Glutamatergic neuron (in vitro differentiated cells): ENCODE data around the gene NIM1K. TPM values are rescaled to one million over a fixed set of nuclear protein-coding genes. Genes with fewer than 3 reads are reported as not detected.

Source experiments
- DNase-seq: peaks from one replicate; pipeline ENCODE4 v3.0.0; 2022
- H3K27ac Mint-ChIP-seq: one replicate; pipeline ENCODE4 v1.8.0; 2020; ENCODE audit warnings: mild to moderate bottlenecking, mixed read lengths, inconsistent platforms; ENCODE audit not compliant: unreplicated experiment
- H3K27me3 Mint-ChIP-seq: one replicate; pipeline ENCODE4 v1.8.0; 2020; ENCODE audit warnings: mild to moderate bottlenecking, moderate library complexity, mixed read lengths, inconsistent platforms; ENCODE audit not compliant: unreplicated experiment
- H3K36me3 Mint-ChIP-seq: one replicate; pipeline ENCODE4 v1.8.0; 2020; ENCODE audit warnings: mild to moderate bottlenecking, mixed read lengths, inconsistent platforms; ENCODE audit not compliant: unreplicated experiment
- H3K4me1 Mint-ChIP-seq: one replicate; pipeline ENCODE4 v1.8.0; 2020; ENCODE audit warnings: mild to moderate bottlenecking, low read depth, mixed read lengths, inconsistent platforms; ENCODE audit not compliant: unreplicated experiment
- H3K4me3 Mint-ChIP-seq: one replicate; pipeline ENCODE4 v1.8.0; 2020; ENCODE audit warnings: mild to moderate bottlenecking, mixed read lengths, inconsistent platforms; ENCODE audit not compliant: unreplicated experiment
- H3K9me3 Mint-ChIP-seq: one replicate; pipeline ENCODE4 v1.8.0; 2020; ENCODE audit warnings: mild to moderate bottlenecking, moderate library complexity, mixed read lengths, inconsistent platforms; ENCODE audit not compliant: unreplicated experiment
- long read RNA-seq: library from polyadenylated mRNA; unstranded; transcript quantifications from one replicate; pipeline ENCODE4 v2.0.0, GENCODE V29; 2020; ENCODE audit not compliant: unreplicated experiment
- total RNA-seq: library from RNA; stranded (reverse); fragmentation: NEBNext Ultra II Directional; extraction: Animal tissue kit (Norgen Biotek cat#: 25700); gene quantifications from one replicate; pipeline ENCODE4 v1.2.1, GENCODE V29; 2021; ENCODE audit not compliant: unreplicated experiment
- TF ChIP-seq, protein P1 (sequence below): fragments of 200-600 bp; sonication (generic); IDR thresholded peaks from one replicate; pipeline ENCODE4 v1.5.0; 2021; ENCODE audit not compliant: partially characterized antibody, unreplicated experiment

Gene NIM1K
- 10.5 TPM for total RNA-seq
- long read RNA-seq, transcript NIM1K-201 (4 exons, 2,313 nt) = major isoform, 7 of 9 reads
- long read RNA-seq, partial matches to known transcripts = 0 of 9 reads
- long read RNA-seq, other reads (novel, unspliced or antisense) = 2 of 9 reads

DNA sequence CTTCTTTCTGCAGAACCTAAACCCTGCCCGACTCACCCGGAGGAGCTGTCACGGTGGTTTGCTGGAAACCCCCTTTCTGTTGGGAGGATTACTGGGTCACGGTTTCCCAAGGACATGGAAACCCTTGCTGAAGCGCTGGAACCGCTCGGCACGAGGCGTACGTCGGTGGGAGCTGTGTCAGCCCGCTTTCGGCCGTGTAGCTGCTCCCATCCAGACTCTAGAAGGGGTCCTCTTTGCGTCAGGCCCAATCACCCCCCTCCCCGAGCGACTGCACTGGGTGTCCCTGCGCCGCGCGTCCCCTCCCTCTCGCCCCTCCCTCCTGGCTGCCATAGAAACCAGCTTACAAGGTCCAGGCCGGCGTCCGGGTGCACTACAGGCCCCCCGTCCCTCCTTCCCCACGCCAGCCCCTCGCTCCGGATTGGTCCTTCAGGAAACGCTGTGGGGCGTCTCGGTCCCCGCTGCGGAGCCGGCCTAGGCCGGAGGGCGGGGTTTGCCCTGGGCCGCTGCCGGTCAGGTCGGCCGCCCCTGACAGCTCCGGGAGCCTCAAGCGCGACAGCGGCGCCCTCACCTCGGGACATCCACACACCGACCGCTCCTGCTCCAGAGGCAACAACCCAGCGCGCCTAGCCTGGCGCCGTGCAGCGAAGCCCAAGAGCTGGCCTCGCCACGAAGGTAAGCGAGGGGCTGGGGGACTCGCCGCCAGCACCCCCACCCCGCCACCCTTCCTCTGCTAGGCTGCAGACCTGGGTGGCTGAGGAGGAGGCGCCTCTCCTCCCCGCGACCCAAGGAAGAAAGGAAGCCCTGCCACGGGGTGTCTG lies at the start of gene NIM1K:
TSS of gene NIM1K (plus strand) at position 486 of the 818 bp plus-strand sequence. CDS start 53,551 bp downstream, outside the sequence.
- H3K27me3 Mint-ChIP-seq = peaks cover 2% of the 10 kb centered on the region
- peaks cover 16% of the 10 kb centered on the region for H3K4me1 Mint-ChIP-seq
- H3K9me3 Mint-ChIP-seq = peaks cover 6% of the 10 kb centered on the region
- H3K36me3 Mint-ChIP-seq = no peaks in the 10 kb centered on the region
- TF ChIP-seq, protein P1, sequence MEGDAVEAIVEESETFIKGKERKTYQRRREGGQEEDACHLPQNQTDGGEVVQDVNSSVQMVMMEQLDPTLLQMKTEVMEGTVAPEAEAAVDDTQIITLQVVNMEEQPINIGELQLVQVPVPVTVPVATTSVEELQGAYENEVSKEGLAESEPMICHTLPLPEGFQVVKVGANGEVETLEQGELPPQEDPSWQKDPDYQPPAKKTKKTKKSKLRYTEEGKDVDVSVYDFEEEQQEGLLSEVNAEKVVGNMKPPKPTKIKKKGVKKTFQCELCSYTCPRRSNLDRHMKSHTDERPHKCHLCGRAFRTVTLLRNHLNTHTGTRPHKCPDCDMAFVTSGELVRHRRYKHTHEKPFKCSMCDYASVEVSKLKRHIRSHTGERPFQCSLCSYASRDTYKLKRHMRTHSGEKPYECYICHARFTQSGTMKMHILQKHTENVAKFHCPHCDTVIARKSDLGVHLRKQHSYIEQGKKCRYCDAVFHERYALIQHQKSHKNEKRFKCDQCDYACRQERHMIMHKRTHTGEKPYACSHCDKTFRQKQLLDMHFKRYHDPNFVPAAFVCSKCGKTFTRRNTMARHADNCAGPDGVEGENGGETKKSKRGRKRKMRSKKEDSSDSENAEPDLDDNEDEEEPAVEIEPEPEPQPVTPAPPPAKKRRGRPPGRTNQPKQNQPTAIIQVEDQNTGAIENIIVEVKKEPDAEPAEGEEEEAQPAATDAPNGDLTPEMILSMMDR = no peak
- DNase-seq = peak; percentile 89
- H3K27ac Mint-ChIP-seq = peak within 1 kb of the TSS; percentile 75
- H3K4me3 Mint-ChIP-seq = peak within 1 kb of the TSS; percentile 91

DNA sequence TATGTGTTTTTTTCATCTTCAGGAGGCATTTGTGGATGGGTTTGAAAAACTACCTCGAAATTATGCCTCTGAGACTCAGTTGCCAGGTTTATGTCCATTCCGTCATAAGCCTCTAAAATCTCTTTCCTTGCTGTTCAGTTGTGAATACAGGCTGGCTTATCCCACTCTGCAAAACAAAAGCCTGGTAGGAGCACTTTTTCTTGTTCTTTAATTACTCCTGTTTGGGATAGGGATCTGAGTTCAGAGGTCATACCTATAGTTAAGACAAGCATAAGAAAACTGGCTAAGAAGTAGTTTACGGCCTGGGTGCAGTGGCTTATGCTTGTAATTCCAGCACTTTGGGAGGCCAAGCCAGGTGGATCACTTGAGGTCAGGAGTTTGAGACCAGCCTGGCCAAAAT lies 47.0 kb upstream of the NIM1K start:
- Mint-ChIP-seq H3K4me3 (no peak overlapping the region), H3K27me3 (peaks cover 5% of the 10 kb centered on the region), H3K36me3 (peaks cover 5% of the 10 kb centered on the region), H3K27ac (no peak overlapping the region), H3K4me1 (no peaks in the 10 kb centered on the region), H3K9me3 (no peaks in the 10 kb centered on the region)
- TF ChIP-seq, protein P1 = no peak
- no peak for DNase-seq

DNA sequence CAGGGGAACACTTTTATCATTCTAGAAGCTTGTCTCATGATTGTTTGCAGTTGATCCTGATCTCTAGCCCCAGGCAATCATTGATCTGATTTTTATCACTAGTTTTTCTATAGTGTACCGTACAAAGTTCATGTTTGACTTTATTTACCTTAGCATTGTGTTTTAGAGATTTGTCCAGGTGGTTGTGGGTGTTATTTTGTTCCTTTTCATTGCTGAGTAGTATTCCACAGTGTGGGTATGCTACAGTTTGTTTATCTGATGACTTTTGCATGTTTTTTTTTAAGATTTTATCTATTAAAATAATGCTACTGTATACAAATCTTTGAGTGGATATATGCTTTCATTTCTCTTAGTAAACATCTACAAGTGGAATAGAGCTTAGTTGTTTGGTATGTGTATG lies 45.1 kb upstream of the NIM1K start:
- no peak overlapping the region for H3K27ac Mint-ChIP-seq
- DNase-seq = no peak
- H3K9me3 Mint-ChIP-seq = no peaks in the 10 kb centered on the region

DNA sequence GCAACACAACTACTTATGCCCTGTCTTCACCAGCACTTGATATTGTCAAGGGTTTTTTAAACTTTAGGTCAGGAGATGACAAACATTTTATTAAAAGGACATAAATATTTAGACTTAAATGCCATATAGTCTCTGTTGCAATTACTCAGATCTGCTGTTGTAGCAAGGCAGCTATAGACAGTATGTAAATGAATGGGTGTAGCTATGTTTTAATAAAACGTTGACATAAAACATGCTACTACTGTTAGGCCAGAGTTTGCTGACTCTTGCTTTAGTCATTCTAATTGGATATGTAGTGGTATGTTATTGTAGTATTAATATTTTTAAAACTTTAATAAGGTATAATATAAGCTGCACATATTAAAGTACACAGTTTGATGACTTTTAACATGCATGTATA lies 43.6 kb upstream of the NIM1K start:
- DNase-seq = no peak
- Mint-ChIP-seq H3K4me3 (no peak overlapping the region), H3K36me3 (peaks cover 2% of the 10 kb centered on the region), H3K27ac (no peak overlapping the region), H3K4me1 (peaks cover 2% of the 10 kb centered on the region), H3K9me3 (no peaks in the 10 kb centered on the region), H3K27me3 (no peaks in the 10 kb centered on the region)
- TF ChIP-seq, protein P1 = no peak

More for the DNA sequence above, 45.1 kb upstream of the NIM1K start:
- H3K36me3 Mint-ChIP-seq = peaks cover 5% of the 10 kb centered on the region
- TF ChIP-seq, protein P1 = no peak
- H3K4me3 Mint-ChIP-seq = no peak overlapping the region
- no peaks in the 10 kb centered on the region for H3K4me1 Mint-ChIP-seq
- peaks cover 2% of the 10 kb centered on the region for H3K27me3 Mint-ChIP-seq

DNA sequence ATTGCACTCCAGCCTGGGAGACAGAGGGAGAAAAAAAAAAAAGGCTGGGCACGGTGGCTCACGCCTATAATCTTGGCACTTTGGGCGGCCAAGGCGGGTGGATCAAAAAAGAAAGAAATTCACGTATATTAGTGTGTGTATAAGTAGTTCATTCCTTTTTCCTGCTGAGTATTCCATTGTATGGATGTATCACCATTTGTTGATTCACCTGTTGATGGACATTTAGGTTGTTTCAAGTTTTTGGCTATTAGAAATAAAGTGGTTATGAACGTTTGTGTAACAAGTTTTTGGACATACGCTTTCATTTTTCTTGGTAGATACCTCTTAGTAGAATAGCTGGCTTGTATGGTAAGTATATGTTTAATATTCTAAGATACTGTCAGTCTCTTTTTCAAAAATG lies 42.8 kb upstream of the NIM1K start:
- no peak overlapping the region for H3K27ac Mint-ChIP-seq

More for the DNA sequence above, 42.8 kb upstream of the NIM1K start:
- no peak for DNase-seq
- TF ChIP-seq, protein P1 = no peak
- H3K9me3 Mint-ChIP-seq = no peaks in the 10 kb centered on the region
- H3K27me3 Mint-ChIP-seq = no peaks in the 10 kb centered on the region
- peaks cover 2% of the 10 kb centered on the region for H3K4me1 Mint-ChIP-seq
- no peaks in the 10 kb centered on the region for H3K36me3 Mint-ChIP-seq
- H3K4me3 Mint-ChIP-seq = no peak overlapping the region
